LNCAP (cell line): ENCODE measurements around the gene MAP2K4.

Source experiments
- CTCF ChIP-seq: fragments of 450-650 bp; IDR thresholded peaks from 2 replicates; pipeline ENCODE4 v1.5.1; 2017; ENCODE audit warnings: mild to moderate bottlenecking

MAP2K4 gene

GRCh38 chr17:12134101-12134500 lies 113.4 kb downstream of the MAP2K4 start:
- TF ChIP-seq CTCF: no peak

- no peak for TF ChIP-seq CTCF
These were observed 113.9 kb downstream of the MAP2K4 start for GRCh38 chr17:12134587-12134986.

GRCh38 chr17:12136243-12136642 lies 115.6 kb downstream of the MAP2K4 start:
- no peak for TF ChIP-seq CTCF

GRCh38 chr17:12136646-12137045 lies 116.0 kb downstream of the MAP2K4 start:
- TF ChIP-seq CTCF: no peak

- TF ChIP-seq CTCF: no peak
These were observed 117.2 kb downstream of the MAP2K4 start for GRCh38 chr17:12137859-12138258.

- TF ChIP-seq CTCF: no peak
These were observed 120.0 kb downstream of the MAP2K4 start for GRCh38 chr17:12140685-12141084.

GRCh38 chr17:12164085-12164484 lies 143.4 kb downstream of the MAP2K4 start:
- TF ChIP-seq CTCF: no peak

GRCh38 chr17:12178644-12179330 lies 158.1 kb downstream of the MAP2K4 start:
- TF ChIP-seq CTCF: no peak
